Lower lobe of right lung (tissue), 2 donors: ENCODE results near the gene CDC25B. TPM values are rescaled to one million over a fixed set of nuclear protein-coding genes. Genes with fewer than 3 reads are reported as not detected.

Source experiments
- ATAC-seq, 2 donors: fragments of 200-7000 bp; cut with Tn5 transposase; one replicate each; pipeline ENCODE4 v1.9.1; 2020 to 2022; ENCODE audit warnings: mild to moderate bottlenecking in 2 of 2, moderate library complexity in 2 of 2
- DNase-seq: peaks from one replicate; pipeline ENCODE4 v3.0.0-alpha.2; 2020
- H3K27ac ChIP-seq: fragments of 200-600 bp; one replicate; pipeline ENCODE4 v1.8.0; 2022
- H3K27me3 ChIP-seq: fragments of 200-600 bp; one replicate; pipeline ENCODE4 v1.8.0; 2022; ENCODE audit warnings: low read depth
- H3K36me3 ChIP-seq: fragments of 200-600 bp; one replicate; pipeline ENCODE4 v1.8.0; 2022; ENCODE audit warnings: mild to moderate bottlenecking
- H3K4me1 ChIP-seq: fragments of 200-600 bp; one replicate; pipeline ENCODE4 v1.8.0; 2022
- H3K4me3 ChIP-seq: fragments of 200-600 bp; one replicate; pipeline ENCODE4 v1.8.0; 2022; ENCODE audit warnings: mild to moderate bottlenecking
- H3K9me3 ChIP-seq: fragments of 200-600 bp; one replicate; pipeline ENCODE4 v1.8.0; 2022
- CTCF ChIP-seq: fragments of 200-600 bp; IDR thresholded peaks from one replicate; pipeline ENCODE4 v1.8.0; 2022; ENCODE audit warnings: antibody characterized with exemption, mild to moderate bottlenecking
- intact Hi-C: fragments of 100-400 bp; cut with DNase I; formaldehyde crosslinking; loops from one replicate; pipeline ENCODE4 v1.11.0; 2022
- total RNA-seq: library from RNA; stranded (reverse); fragmentation: NEBNext Ultra II Directional; extraction: Animal tissue kit (Norgen Biotek cat#: 25700); gene quantifications from one replicate; pipeline ENCODE4 v1.2.1, GENCODE V29; 2021
- donor health status: DM: no; HTN: yes; CAD: no; lungs with severe emphysema.

Gene CDC25B
- total RNA-seq, 1 donor from 2014 or later, result 97.7 TPM

GRCh38 chr20:3765171-3765882, 30.8 kb upstream of the CDC25B start:
- Histone ChIP-seq H3K27ac (no peak overlapping the region), H3K27me3 (no peaks in the 10 kb centered on the region), H3K36me3 (peaks cover 5% of the 10 kb centered on the region), H3K4me1 (peaks cover 49% of the 10 kb centered on the region), H3K9me3 (no peaks in the 10 kb centered on the region), H3K4me3 (no peak overlapping the region)
- intact Hi-C loops, result no loop called here
- peak; percentile 48 for DNase-seq
- no peak for TF ChIP-seq CTCF
- no peak for ATAC-seq

- H3K36me3 ChIP-seq, result peaks cover 5% of the 10 kb centered on the region
- no peaks in the 10 kb centered on the region for H3K9me3 ChIP-seq
- H3K4me1 ChIP-seq, result peaks cover 49% of the 10 kb centered on the region
- no peak for TF ChIP-seq CTCF
- no peaks in the 10 kb centered on the region for H3K27me3 ChIP-seq
- peak overlapping the region; percentile 65 for H3K4me3 ChIP-seq
- intact Hi-C loops, result no loop called here
- DNase-seq (peak; percentile 42), ATAC-seq (no peak)
- H3K27ac ChIP-seq, result no peak overlapping the region
These were observed 29.5 kb upstream of the CDC25B start for GRCh38 chr20:3766422-3767109.

GRCh38 chr20:3767110-3767426, 29.0 kb upstream of the CDC25B start:
- Histone ChIP-seq H3K27ac (no peak overlapping the region), H3K36me3 (peaks cover under 1% of the 10 kb centered on the region), H3K9me3 (no peaks in the 10 kb centered on the region), H3K4me1 (peaks cover 49% of the 10 kb centered on the region), H3K4me3 (peak overlapping the region; percentile 65), H3K27me3 (no peaks in the 10 kb centered on the region)
- ATAC-seq (peak in 1 of 2 donors; percentile 2), DNase-seq (peak; percentile 50)
- intact Hi-C loops, result no loop called here
- no peak for TF ChIP-seq CTCF

GRCh38 chr20:3767427-3768341, 28.4 kb upstream of the CDC25B start, which contains the start of gene ADISSP:
TSS of gene ADISSP (minus strand) at chr20:3767753. CDS start at chr20:3760100, 7,653 bp downstream.
- peak; percentile 100 for DNase-seq
- peak; percentile 97 for ATAC-seq
- peak within 1 kb of the TSS; percentile 65 for H3K4me3 ChIP-seq
- no peak for TF ChIP-seq CTCF
- intact Hi-C loops, result no loop called here
- no peaks in the 10 kb centered on the region for H3K9me3 ChIP-seq
- H3K27me3 ChIP-seq, result no peaks in the 10 kb centered on the region
- peak within 1 kb of the TSS; percentile 83 for H3K27ac ChIP-seq
- H3K4me1 ChIP-seq, result peaks cover 45% of the 10 kb centered on the region
- H3K36me3 ChIP-seq, result no peaks in the 10 kb centered on the region

GRCh38 chr20:3768342-3769130, 27.6 kb upstream of the CDC25B start:
- ATAC-seq (peak; percentile 68 to 69), DNase-seq (peak; percentile 84)
- H3K4me3 ChIP-seq, result peak overlapping the region; percentile 65
- TF ChIP-seq CTCF, result peak; percentile 55
- intact Hi-C loops, result no loop called here
- peak overlapping the region; percentile 83 for H3K27ac ChIP-seq
- H3K9me3 ChIP-seq, result no peaks in the 10 kb centered on the region
- no peaks in the 10 kb centered on the region for H3K36me3 ChIP-seq
- no peaks in the 10 kb centered on the region for H3K27me3 ChIP-seq
- peaks cover 45% of the 10 kb centered on the region for H3K4me1 ChIP-seq
